Endometrial microvascular endothelial cells (primary cell): ENCODE measurements around the gene SPCS1. TPM values are rescaled to one million over a fixed set of nuclear protein-coding genes. Genes with fewer than 3 reads are reported as not detected.
"Not testable (repeated sequence)": the region's sequence is repeated elsewhere in the genome, so short reads cannot be mapped to it uniquely, and the experiment has no call there.

Experiments
- in situ Hi-C: cut with HindIII; loops from 2 replicates; pipeline ENCODE4 v1.10.0; 2017; ENCODE audit warnings: low sequenced_read_pairs, low pct_unique_long_range_greater_than_20kb; ENCODE audit errors: inconsistent ontology term
- total RNA-seq: library from RNA; depleted of rRNA; stranded (reverse); fragments of >200 nt; gene quantifications from one replicate; pipeline ENCODE4 v1.2.3, GENCODE V29; 2015; ENCODE audit errors: inconsistent ontology term

Gene SPCS1
- total RNA-seq, 1 donor from 2014 or later, result 115 TPM

DNA sequence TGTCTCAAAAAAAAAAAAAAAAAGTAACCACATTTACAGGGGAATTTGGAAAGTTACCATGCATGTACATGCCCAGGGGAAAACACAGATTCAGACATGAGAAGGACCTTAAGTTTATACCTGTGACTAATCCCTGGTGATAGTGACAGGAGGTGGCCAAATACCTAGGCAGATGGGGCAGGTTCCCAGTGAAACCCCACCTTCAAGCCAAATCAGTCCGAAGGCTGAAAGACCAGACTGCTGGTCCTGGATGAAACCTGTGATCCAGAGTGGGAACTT lies 15.8 kb downstream of the SPCS1 start:
- in situ Hi-C loops, result no loop called here

- in situ Hi-C loops, result no loop called here
Observed at GRCh38 chr3:52722491-52722890, 16.6 kb downstream of the SPCS1 start.

GRCh38 chr3:52723935-52724334 lies 18.0 kb downstream of the SPCS1 start:
- in situ Hi-C loops, result no loop called here

DNA sequence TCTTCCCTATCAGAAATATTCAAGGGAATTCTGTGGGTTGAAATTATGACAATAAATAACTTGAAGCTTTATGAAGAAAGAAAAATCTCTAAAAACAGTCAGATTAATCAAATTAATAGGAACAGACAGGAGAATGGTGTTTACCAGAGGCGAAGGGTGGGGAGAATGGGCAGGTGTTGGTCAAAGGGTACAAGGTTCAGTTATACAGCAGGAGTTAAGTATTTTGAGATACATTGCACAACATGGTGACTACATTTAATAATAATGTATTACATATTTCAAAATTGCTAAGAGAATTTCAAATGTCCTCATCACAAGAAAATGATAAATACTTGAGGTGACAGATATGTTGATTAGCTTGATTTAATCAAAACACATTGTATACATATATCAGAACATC lies 18.6 kb downstream of the SPCS1 start:
- in situ Hi-C loops, result no loop called here

- in situ Hi-C loops, result not testable (repeated sequence)
Observed at GRCh38 chr3:52728753-52729152, 22.8 kb downstream of the SPCS1 start.

DNA sequence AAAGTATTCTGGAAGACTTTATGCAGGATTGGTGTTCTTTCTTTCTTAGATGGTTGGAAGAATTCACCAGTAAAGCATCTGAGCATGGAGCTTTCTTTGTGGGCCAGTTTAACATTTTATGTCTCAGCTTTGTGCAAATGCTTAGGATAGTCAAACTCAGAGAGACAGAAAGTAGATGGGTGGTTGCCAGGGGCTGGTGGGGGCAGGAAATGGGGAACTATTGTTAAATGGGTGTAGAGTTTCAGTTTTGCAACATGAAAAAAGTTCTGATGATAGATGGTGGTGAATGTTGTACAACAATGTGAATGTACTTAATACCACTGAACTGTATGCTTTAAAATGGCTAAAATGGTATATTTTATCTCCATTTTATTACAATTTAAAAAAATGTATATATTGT lies 24.8 kb downstream of the SPCS1 start:
- in situ Hi-C loops, result no loop called here

DNA sequence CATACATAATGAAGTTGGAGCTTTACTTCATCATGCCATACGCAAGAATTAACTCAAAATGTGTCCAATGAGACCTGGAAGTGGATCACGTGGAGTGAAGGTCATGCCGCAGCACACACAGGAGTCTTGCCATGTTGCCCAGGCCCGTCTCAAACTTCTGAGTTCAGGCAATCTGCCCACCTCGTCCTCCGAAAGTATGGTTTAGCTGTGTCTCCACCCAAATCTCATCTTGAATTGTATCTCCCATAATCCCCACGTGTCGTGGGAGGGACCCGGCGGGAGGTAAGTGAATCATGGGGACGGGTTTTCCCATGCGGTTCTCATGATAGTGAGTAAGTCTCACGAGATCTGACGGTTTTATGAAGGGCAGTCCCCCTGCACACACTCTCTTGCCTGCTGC lies 25.7 kb downstream of the SPCS1 start:
- in situ Hi-C loops, result no loop called here

GRCh38 chr3:52733256-52733891 lies 27.5 kb downstream of the SPCS1 start:
- in situ Hi-C loops, result no loop called here

DNA sequence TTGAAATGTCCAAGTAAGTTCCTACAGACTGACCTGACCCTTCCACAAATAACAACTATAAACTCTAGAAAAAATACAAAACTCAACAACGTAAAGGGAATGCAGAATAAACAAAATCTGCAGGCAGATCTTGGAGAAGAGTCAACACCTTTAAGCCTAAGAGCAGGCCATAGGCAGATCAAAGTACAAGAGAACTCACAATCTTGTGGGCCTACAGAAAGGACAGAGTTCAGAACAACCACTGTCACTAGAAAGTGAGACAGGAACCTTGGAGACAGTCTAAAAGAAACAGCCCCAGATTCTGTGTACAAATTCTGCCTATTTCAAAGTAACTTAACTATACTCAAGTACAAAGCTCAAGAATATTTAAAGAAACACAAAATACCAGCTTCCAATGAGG lies 33.8 kb downstream of the SPCS1 start:
- in situ Hi-C loops, result no loop called here

- in situ Hi-C loops, result no loop called here
Observed at GRCh38 chr3:52742418-52743041, 36.6 kb downstream of the SPCS1 start.

DNA sequence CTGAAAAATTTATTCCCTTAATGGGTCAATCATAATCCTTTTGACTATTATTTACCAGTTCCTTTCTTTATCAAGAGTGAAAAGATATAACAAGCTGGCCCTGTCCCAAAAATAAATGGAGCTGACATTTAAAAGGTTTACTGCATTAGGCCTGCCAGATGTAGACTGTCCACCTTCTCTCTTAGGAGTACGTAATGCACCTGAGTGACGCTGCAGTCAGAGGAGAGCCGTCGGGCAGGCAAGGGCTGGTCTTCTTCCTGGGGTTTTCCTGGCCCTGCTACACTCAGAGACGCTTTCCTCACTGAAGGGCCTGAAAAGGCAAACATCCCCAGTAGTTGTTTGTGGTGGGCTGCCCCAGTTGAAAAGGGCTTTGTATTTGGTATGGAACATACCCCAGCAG lies 37.2 kb downstream of the SPCS1 start:
- in situ Hi-C loops, result no loop called here

GRCh38 chr3:52743721-52744120 lies 37.8 kb downstream of the SPCS1 start:
- in situ Hi-C loops, result no loop called here

GRCh38 chr3:52752045-52752660 lies 46.2 kb downstream of the SPCS1 start:
- in situ Hi-C loops, result no loop called here

DNA sequence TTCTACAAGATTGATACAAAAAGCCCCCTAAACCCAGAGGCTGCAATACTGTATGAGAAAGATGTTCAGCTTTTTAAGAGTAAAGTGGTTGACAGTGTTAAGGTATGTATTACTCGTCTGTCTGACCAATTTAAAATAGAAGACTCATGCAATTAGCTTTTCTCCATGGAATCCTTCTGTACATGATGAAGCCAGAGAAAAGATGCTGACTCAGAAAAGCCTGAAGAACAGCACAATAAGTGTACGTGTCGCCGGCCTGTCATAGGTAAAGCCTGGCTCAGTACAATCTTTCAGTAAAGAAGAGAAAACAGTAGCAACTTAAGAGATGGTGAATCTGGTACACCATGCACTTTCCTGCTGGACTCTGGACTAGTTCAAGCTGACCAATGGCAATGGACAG lies 48.5 kb downstream of the SPCS1 start:
- in situ Hi-C loops, result no loop called here

DNA sequence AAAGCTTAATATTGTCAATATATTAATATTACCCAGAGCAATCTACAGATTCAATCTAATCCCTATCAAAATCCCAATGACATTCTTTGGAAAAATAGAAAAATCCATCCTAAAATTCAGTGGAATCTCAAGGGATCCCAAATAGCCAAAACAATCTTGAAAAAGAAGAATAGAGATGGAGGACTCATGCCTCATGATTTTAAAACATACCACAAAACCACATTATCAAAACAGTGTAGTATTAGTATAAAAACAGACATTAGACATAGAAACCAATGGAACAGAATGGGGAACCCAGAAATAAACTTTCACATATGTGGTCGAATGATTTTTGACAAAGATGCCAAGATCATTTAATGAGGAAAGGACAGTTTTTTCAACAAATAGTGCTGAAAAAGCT lies 50.2 kb downstream of the SPCS1 start:
- in situ Hi-C loops, result no loop called here

Other genes with a start within 250 kb of the SPCS1 start
- gene STAB1, start 210.8 kb upstream of the SPCS1 start, total RNA-seq, result 259 TPM
- gene NT5DC2, start 172.2 kb upstream of the SPCS1 start, total RNA-seq, result 70.2 TPM
- gene UQCC5, start 169.5 kb upstream of the SPCS1 start, total RNA-seq, result 0.84 TPM
- gene PBRM1, start 20.2 kb upstream of the SPCS1 start, total RNA-seq, result 50.3 TPM
- gene GNL3, start 20.1 kb upstream of the SPCS1 start, total RNA-seq, result 93.8 TPM
- 74.8 TPM for gene GLT8D1, start 315 bp upstream of the SPCS1 start, total RNA-seq
- gene NEK4, start 64.8 kb downstream of the SPCS1 start, total RNA-seq, result 10.2 TPM
- not detected for gene ITIH1, start 71.5 kb downstream of the SPCS1 start, total RNA-seq
- not detected for gene ITIH3, start 88.7 kb downstream of the SPCS1 start, total RNA-seq
- not detected for gene ITIH4, start 124.6 kb downstream of the SPCS1 start, total RNA-seq
- gene MUSTN1, start 128.9 kb downstream of the SPCS1 start, total RNA-seq, result 0.46 TPM
- gene STIMATE, start 191.4 kb downstream of the SPCS1 start, total RNA-seq, result 12.6 TPM